SW 1271 (cell line): ENCODE results near the gene LIPT2.

Experiments used
- DNase-seq, 2 experiments: peaks; one replicate each; lab custom pipeline; 2025; lab: John Stamatoyannopoulos, UW

The LIPT2 gene

GRCh38 chr11:74504100-74504691 is 10.7 kb upstream of the LIPT2 start:
- DNase-seq: no peak

DNA sequence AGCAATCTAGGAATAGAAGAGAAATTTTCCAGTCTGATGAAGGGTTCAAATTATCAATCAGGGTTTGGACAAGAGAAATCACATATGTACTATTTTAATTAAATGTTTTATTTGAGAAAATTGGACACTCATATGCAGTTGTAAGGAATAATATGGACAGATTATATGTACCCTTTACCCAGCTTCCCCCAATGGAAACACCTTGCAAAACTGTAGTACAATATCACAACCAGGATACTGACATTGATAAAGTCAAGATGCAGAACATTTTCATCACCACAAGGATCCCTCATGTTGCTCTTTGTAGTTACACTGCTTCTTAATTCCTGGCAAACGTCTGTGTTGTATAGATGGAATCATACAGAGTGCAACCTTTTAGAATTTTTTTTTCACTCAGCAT is 1.4 kb upstream of the LIPT2 start:
- no peak for DNase-seq

DNA sequence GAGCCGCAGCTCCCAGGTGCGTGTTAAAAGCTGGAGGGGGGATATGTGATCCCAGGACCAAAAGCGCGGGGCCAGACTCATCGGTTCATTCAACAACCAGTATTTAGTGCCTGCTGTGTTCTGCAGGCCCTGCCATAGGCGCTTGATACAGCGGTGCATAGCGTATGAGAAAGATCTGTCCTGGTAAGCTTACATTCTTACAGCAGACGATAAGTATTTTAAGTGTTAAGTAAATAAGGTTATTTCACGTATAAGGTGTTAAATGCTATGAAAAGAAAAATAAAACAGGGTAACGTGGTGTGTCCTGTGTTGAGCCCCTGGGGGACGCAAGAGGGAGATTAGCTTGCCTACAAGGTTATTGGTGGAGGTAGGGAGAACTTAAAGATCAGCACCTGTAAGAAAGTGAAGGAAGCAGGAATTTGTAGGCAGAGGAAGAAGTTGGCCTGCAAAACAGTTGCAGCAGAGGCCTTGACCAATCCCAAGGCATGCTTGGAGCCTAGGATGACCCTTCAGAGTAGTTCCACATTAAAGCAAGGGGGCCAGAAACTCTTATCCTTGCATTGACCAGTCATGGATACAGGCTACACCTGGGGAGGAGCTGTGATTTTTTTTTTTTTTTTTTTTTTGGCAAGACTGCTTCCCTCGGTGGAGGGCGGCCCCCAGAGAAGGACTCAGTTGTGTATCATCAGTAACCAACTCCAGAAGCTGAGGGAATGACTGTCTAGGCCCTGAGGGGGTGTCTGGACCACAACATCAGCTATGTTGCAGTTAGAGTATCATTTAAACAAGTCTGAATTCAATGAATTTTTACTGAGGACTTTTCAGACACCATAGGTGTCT is 487 bp upstream of the LIPT2 start:
- DNase-seq: peak in 1 of 2 experiments; percentile 52

DNA sequence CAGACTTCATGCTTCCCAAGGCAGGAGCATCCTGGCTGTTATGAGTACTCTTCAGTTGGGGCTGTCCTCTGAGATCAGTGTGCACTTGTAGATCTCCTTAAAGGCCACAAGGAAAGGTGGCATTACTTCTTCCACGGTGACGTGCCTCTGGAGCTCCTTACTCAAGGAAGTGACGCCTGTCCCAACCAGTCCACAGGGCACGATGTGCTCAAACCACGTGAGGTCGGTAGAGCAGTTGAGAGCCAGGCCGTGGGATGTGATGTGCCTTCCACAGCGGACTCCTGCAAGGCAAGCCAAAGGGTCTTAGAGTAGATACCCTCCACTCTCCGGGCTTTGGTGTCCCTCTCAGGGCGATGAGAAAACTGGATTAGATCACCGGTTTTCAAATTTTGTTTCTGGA is 1.4 kb downstream of the LIPT2 start:
- no peak for DNase-seq

GRCh38 chr11:74490941-74491340 is 2.6 kb downstream of the LIPT2 start:
- no peak for DNase-seq

- DNase-seq: peak in 1 of 2 experiments; percentile 8
Observed at GRCh38 chr11:74487875-74488274, 5.6 kb downstream of the LIPT2 start.

DNA sequence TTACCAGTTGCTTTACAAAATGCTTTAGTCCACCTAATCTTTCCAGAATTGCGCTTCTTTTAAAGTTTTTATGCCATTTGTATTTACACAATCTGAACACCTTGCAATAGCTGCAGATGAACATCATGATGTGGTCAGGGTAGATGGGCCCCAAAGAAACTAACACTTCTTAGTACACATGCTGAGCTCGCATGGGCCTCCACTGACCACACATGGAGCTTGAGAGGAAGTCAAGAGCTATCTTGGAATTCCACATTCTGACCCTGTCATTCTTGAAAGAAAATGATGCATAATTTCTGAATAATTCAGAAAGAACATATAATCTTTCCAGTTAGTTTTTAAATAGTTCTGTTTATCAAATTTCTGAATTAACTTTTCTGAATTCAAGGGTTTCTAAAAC is 7.7 kb downstream of the LIPT2 start:
- no peak for DNase-seq

- DNase-seq: no peak
Observed at GRCh38 chr11:74480688-74481417, 12.7 kb downstream of the LIPT2 start.

GRCh38 chr11:74479732-74480123 is 13.8 kb downstream of the LIPT2 start:
- DNase-seq: no peak

DNA sequence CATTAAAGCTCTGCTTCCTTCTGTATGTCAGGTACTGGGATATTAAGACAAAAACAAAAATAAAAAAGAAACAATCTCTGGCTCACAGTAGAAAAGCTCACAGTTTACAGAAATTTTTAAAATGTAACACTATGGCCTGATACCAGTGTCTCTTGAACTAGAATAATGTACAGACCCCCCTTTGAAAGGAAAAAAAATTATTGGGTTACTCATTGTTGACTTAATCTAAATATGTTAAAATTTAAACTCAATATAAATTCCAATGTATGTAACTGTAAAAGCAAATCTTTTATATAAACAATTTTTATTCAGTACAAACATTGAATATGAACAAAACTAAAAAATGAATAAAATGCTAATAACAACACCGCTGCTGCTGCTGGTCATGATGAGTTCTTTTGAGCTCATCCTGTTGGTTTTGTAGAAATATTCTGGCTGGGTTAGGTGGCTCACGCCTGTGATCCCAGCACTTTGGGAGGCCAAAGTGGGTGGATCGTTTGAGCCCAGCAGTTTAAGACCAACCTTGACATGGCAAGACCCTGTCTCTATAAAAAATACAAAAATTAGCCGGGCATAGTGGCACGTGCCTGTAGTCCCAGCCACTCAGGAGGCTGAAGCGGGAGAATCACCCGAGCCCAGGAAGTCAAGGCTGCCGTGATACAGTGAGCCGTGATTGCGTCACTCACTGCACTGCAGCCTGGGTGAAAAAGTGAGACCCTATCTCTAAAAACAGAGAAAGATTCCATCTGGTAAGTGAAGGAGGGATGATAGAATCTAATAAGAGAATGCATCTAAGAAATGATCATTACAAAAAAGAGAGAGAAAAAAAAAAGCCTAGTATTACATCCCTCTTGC is 14.4 kb downstream of the LIPT2 start:
- DNase-seq: no peak

DNA sequence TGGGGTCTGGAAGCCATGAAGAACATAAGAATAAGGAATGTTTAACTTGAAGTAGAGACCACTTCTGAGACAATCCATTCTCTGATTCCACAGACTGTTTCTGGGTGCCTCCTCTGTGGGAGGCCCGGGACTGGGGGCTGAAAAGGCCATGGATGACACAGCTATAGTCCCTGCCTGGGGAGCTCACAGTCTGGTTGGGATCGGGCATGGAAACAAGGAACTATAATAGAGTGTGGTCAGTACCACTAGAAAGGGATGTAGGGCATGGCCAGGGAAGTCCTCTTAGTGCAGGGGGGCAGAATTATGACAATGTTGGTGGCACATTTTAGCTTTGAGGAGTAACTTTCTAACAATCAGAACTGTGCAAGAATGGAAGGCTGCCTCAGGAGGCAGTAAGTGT is 17.0 kb downstream of the LIPT2 start:
- no peak for DNase-seq

- no peak for DNase-seq
Observed at GRCh38 chr11:74474316-74474715, 19.2 kb downstream of the LIPT2 start.

GRCh38 chr11:74473382-74474173 is 19.9 kb downstream of the LIPT2 start:
- no peak for DNase-seq

DNA sequence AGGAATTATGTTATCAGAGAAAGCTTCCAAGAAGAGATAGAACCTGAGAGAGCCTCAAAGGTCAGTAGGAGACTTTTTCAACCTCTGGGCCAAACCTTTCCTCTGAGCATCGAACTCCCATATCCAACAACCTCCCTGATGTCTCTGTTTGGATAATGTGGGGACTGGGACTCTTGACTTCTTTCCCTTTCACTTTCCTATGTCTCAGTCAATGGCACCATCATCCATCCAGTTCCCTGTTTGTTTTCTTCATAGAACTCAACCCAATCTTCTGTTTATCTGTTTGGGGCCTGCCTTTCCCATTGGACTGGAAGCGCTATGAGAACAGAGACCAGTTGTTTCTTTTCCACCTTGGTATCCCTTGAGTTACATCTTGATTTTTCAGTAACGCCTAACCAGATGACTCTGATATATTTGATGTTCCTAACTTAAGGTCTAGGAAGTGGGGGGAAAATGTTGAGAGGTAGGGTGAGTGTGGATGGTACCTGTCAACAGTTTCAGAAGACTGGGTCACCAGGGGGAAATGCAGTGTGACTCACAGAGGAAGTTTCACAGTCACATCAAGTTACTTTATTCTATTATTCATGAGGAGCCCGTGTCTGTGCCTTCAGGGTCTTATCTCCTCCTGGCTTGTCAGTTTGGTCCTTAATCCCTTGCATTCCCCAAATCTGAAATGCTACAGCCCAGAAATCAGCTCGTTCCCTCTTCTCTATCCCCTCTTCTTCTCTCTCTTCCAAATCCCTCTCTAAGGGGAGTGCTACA is 21.7 kb downstream of the LIPT2 start:
- DNase-seq: no peak

GRCh38 chr11:74471037-74471436 is 22.5 kb downstream of the LIPT2 start:
- DNase-seq: no peak

GRCh38 chr11:74470526-74470925 is 23.0 kb downstream of the LIPT2 start:
- DNase-seq: no peak

- DNase-seq: no peak
Observed at GRCh38 chr11:74468936-74469335, 24.6 kb downstream of the LIPT2 start.

DNA sequence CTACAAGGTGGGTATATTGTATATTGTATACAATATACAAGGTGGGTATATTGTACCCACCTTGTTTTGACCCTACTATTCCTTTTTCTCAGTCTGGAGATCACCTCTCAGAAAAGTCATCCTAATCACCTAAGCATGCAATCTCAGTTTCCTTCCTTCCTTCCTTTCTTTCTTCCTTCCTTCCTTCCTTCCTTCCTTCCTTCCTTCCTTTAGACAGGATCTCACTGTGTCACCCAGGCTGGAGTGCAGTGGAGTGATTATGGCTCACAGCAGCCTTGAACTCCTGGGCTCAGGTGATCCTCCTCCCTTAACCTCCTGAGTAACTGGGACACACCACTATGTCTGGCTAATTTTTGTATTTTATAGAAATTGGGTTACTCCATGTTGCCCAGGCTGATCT is 25.0 kb downstream of the LIPT2 start:
- no peak for DNase-seq

DNA sequence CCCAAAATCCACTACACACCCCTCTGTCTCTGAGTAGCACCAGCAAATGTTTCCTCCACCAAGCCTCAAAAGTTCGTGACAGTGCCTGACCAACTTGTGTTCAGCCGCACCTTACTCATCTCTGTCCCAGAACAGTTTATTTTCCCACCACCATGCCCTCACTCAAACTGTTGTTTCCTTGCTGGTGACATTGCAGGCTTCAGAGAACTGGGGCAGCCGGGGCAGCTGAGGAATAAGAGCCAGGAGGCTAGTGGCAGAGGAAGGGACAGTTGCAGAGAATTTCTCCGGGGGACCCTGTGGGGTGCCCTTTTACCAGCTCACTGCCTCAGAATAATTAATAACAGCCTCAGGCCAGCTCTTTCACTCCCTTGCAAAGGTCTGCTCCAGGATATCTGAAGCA is 25.5 kb downstream of the LIPT2 start:
- DNase-seq: no peak
